Left lung (tissue), 10 donors: Measurements from ENCODE around the gene SPTSSA. TPM values are rescaled to one million over a fixed set of nuclear protein-coding genes. Genes with fewer than 3 reads are reported as not detected.

Experiments
- ATAC-seq: fragments of 200-7000 bp; cut with Tn5 transposase; one replicate; pipeline ENCODE4 v1.9.1; 2020; ENCODE audit warnings: moderate library complexity
- DNase-seq, 4 donors: peaks; one replicate each; pipeline ENCODE4 v3.0.0-alpha.2; 2013 to 2020
- H3K27ac ChIP-seq, 2 donors: fragments of 200-600 bp; sonication (generic) in 1 of 2; one replicate each; pipeline versions ENCODE4 v1.5.0 to v1.8.0; 2020 to 2021
- H3K27me3 ChIP-seq, 2 donors: fragments of 200-600 bp; sonication (generic) in 1 of 2; one replicate each; pipeline versions ENCODE4 v1.5.0 to v1.8.0; 2020 to 2021
- H3K36me3 ChIP-seq, 2 donors: fragments of 200-600 bp; sonication (generic) in 1 of 2; one replicate each; pipeline versions ENCODE4 v1.5.0 to v1.8.0; 2020 to 2021
- H3K4me1 ChIP-seq, 2 donors: fragments of 200-600 bp; one replicate each; pipeline ENCODE4 v1.8.0; 2021
- H3K4me3 ChIP-seq, 2 donors: fragments of 200-600 bp; sonication (generic) in 1 of 2; one replicate each; pipeline versions ENCODE4 v1.5.0 to v1.8.0; 2020 to 2021; ENCODE audit warnings: mild to moderate bottlenecking in 1 of 2
- H3K9me3 ChIP-seq, 2 donors: fragments of 200-600 bp; sonication (generic) in 1 of 2; one replicate each; pipeline versions ENCODE4 v1.5.0 to v1.8.0; 2020 to 2021
- CTCF ChIP-seq, 2 donors: fragments of 200-600 bp; sonication (generic) in 1 of 2; IDR thresholded peaks; one replicate each; pipeline versions ENCODE4 v1.5.0 to v1.8.0; 2021; ENCODE audit warnings: antibody characterized with exemption in 2 of 2
- intact Hi-C, 2 donors: fragments of 100-400 bp; cut with DNase I; formaldehyde crosslinking; loops; one replicate each; pipeline versions ENCODE4 v1.11.2 to v1.14.2; 2022
- polyA plus RNA-seq, 6 donors: library from polyadenylated mRNA; unstranded; fragments of 120-200 nt; gene quantifications; one replicate each; pipeline ENCODE4 v1.2.1, GENCODE V29; 2013; ENCODE audit not compliant: insufficient read length in 6 of 6
- total RNA-seq, 2 donors: library from RNA; stranded (reverse); fragmentation: NEBNext Ultra II Directional; extraction: Animal tissue kit (Norgen Biotek cat#: 25700); gene quantifications; one replicate each; pipeline ENCODE4 v1.2.1, GENCODE V29; 2021
- donor health status: DM: no; HTN: yes; CAD: no.
- donor health status: DM: no; HTN: no; CAD: no.

Gene SPTSSA
- total and polyA plus RNA-seq, 8 donors: 27.5 to 47.5 (median 30.4) TPM

DNA sequence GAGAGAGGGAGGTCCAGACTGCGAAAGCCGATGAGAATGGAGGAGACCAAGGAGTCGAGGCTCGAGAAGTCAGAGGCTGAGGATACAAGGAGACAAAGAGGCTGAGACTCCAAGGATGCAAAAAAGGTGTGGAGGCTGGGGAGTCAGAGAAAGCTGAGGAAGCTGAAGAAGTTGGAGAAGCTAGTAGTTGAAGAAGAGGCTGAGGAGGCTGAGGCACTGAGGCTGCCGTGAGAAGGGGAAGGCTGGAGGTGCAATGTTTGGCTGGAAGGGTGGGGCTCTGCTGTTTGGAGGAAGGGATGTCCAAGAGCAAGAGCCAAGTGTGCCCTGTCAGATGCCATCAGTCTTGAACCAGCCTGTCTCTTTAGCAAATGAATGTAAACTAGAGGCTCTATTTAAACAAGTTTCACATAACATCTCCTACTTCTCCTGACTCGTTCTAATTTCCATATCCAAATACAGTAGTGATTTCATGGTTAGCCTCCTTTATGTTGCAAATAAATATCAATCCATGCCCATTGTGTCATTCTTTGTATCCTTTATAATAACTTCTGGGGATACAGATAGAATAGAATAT lies 10.8 kb upstream of the SPTSSA start:
- Histone ChIP-seq H3K27me3 (no peaks in the 10 kb centered on the region), H3K4me1 (no peaks in the 10 kb centered on the region), H3K36me3 (no peaks in the 10 kb centered on the region), H3K9me3 (no peaks in the 10 kb centered on the region), H3K4me3 (no peak overlapping the region), H3K27ac (no peak overlapping the region)
- intact Hi-C loops: no loop called here
- TF ChIP-seq CTCF (IDR thresholded peaks at IDR 0.05): no peak
- DNase-seq (peak in 1 of 4 donors; percentile 11), ATAC-seq (no peak)

DNA sequence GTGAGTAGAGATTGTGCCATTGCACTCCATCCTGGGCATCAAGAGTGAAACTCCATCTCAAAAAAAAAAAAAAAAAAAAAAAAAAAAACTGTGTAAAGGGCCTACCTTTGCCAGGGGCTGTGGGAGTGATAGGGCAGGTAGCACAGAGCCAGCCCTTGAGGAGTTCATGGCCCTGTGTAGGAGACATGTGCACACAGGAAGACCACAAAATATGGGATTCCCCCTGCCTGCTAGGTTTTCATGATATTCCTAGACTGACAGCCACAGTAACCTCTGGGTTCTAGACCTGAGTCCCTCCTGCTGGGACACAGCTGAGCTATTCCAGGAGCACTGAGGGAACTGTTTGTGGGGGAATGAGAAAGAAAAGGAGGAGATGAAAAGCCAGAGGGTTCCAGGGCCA lies 8.3 kb upstream of the SPTSSA start:
- no peaks in the 10 kb centered on the region for H3K36me3 ChIP-seq
- H3K9me3 ChIP-seq: no peaks in the 10 kb centered on the region
- no peak for TF ChIP-seq CTCF (IDR thresholded peaks at IDR 0.05)
- H3K4me1 ChIP-seq: peaks cover 0 to 2% of the 10 kb centered on the region in 2 donors
- intact Hi-C loops: no loop called here
- no peak overlapping the region for H3K27ac ChIP-seq
- no peak for DNase-seq
- no peaks in the 10 kb centered on the region for H3K27me3 ChIP-seq
- no peak for ATAC-seq
- H3K4me3 ChIP-seq: no peak overlapping the region

GRCh38 chr14:34466691-34467090 lies 4.7 kb upstream of the SPTSSA start:
- H3K27me3 ChIP-seq: no peaks in the 10 kb centered on the region
- no peaks in the 10 kb centered on the region for H3K36me3 ChIP-seq
- H3K4me1 ChIP-seq: peaks cover 0 to 6% of the 10 kb centered on the region in 2 donors
- TF ChIP-seq CTCF (IDR thresholded peaks at IDR 0.05): no peak
- no peaks in the 10 kb centered on the region for H3K9me3 ChIP-seq
- intact Hi-C loops: no loop called here
- ATAC-seq (no peak), DNase-seq (no peak)
- no peak overlapping the region for H3K4me3 ChIP-seq
- no peak overlapping the region for H3K27ac ChIP-seq

DNA sequence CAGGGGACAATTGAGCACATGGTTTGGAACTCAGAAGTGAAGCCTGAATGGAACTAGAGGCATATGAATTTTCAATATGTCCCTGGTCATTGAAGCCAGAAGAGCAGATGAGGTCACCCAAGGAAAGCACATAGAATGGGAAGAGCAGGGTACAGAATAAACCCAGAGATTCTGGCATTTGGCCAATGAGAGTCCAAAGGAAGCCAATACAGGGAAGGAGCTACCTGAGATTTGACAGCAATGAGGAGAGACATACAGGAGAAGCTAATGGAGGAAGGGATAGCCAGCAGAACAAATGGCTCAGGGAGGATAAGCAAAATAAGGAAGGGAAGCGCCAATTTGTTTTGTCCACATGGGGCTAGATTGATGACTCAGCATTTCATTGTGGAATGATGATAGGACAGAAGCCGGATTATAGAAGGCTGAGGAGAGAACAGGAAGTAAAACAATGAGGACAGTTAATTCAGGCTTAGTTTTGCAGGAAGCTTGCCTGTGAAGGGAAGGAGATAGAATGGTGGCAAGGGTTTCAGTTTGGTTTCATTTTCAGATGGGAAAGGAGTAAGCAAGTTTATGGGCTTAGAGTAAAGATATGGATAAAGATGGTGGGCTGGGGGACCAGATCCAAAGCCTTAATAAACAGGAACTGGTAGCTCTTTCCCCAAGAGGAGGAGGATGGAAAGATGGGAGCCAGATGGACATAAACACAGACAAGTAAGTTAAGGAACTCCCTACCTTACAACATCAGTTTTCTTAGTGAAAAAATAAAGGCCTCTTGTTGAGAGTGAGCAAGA lies 3.2 kb upstream of the SPTSSA start:
- DNase-seq (no peak), ATAC-seq (no peak)
- no peaks in the 10 kb centered on the region for H3K27me3 ChIP-seq
- no peak for TF ChIP-seq CTCF (IDR thresholded peaks at IDR 0.05)
- no peak overlapping the region for H3K4me3 ChIP-seq
- intact Hi-C loops: no loop called here
- H3K36me3 ChIP-seq: no peaks in the 10 kb centered on the region
- no peaks in the 10 kb centered on the region for H3K9me3 ChIP-seq
- H3K27ac ChIP-seq: peak overlapping the region in 1 of 2 donors; percentile 35
- H3K4me1 ChIP-seq: peaks cover 7 to 14% of the 10 kb centered on the region in 2 donors

DNA sequence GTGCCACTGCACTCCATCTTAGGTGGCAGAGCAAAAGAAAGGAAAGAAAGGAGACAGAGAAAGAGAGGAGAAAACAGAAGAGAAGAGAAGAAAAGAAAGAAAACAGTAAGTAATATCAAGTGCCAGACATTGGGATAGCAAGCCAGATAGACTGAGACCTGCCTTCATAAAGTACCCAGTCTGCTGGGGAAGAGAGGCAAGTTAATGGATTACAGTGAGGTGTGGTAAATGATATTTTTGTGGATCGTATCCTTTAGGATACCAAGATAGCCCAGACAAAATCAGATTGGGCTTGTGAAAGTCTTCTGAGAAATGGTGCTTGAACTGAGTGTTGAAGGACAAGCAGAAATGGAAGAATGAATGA lies 1.5 kb upstream of the SPTSSA start:
- H3K4me1 ChIP-seq: peaks cover 9 to 18% of the 10 kb centered on the region in 2 donors
- H3K27me3 ChIP-seq: no peaks in the 10 kb centered on the region
- H3K4me3 ChIP-seq: no peak overlapping the region
- H3K36me3 ChIP-seq: no peaks in the 10 kb centered on the region
- H3K27ac ChIP-seq: no peak overlapping the region
- TF ChIP-seq CTCF (IDR thresholded peaks at IDR 0.05): no peak
- DNase-seq (no peak), ATAC-seq (no peak)
- H3K9me3 ChIP-seq: no peaks in the 10 kb centered on the region
- intact Hi-C loops: no loop called here
